ENCODE results near the gene NRXN3.

The NRXN3 gene

GRCh38 chr14:79528828-79529416, 1358.7 kb downstream of the NRXN3 start:
- Histone ChIP-seq H3K36me3 (ENCODE audit: low read depth) (no peaks in the 10 kb centered on the region), H3K27me3 (ENCODE audit: insufficient read depth, poor library complexity, severe bottlenecking) (no peaks in the 10 kb centered on the region), H3K9me3 (ENCODE audit: severe bottlenecking) (no peaks in the 10 kb centered on the region), H3K4me1 (ENCODE audit: insufficient read depth, poor library complexity, severe bottlenecking) (no peaks in the 10 kb centered on the region), H3K4me3 (ENCODE audit: severe bottlenecking) (no peak overlapping the region), H3K27ac (ENCODE audit: poor library complexity, severe bottlenecking) (no peak overlapping the region)
- ATAC-seq (ENCODE audit: low read depth) (no peak), DNase-seq (ENCODE audit: low spot score) (no peak)
- TF ChIP-seq CTCF (IDR thresholded peaks at IDR 0.05; ENCODE audit: poor library complexity, severe bottlenecking) = no peak

DNA sequence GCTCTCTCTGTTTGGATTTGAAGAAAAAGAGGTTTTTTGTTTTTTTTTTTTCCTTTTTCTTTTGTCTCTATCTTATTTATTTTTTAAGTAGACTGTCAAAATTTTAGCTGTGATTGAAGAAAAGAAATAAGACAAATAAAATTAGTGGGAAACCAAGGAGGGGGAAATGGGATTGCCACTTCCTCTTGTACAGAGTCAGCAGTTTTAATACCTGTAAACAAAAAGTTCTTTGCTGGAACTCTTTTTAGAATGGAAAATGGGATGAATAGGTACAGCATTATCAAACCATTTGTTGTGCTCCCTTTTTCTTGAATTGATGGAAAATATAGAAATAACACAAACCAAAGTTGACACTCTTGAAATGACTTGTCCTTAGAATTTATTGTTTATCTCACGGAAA, 1360.4 kb downstream of the NRXN3 start:
- Histone ChIP-seq H3K27ac (ENCODE audit: poor library complexity, severe bottlenecking) (no peak overlapping the region), H3K27me3 (ENCODE audit: insufficient read depth, poor library complexity, severe bottlenecking) (no peaks in the 10 kb centered on the region), H3K4me3 (ENCODE audit: severe bottlenecking) (no peak overlapping the region), H3K4me1 (ENCODE audit: insufficient read depth, poor library complexity, severe bottlenecking) (no peaks in the 10 kb centered on the region), H3K36me3 (ENCODE audit: low read depth) (no peaks in the 10 kb centered on the region), H3K9me3 (ENCODE audit: severe bottlenecking) (no peaks in the 10 kb centered on the region)
- DNase-seq (ENCODE audit: low spot score) (no peak), ATAC-seq (ENCODE audit: low read depth) (no peak)
- TF ChIP-seq CTCF (IDR thresholded peaks at IDR 0.05; ENCODE audit: poor library complexity, severe bottlenecking) = no peak

- H3K4me3 ChIP-seq (ENCODE audit: severe bottlenecking) = no peak overlapping the region
- no peak for TF ChIP-seq CTCF (IDR thresholded peaks at IDR 0.05; ENCODE audit: poor library complexity, severe bottlenecking)
Observed at GRCh38 chr14:79534703-79535353, 1364.7 kb downstream of the NRXN3 start.

GRCh38 chr14:79540394-79540793, 1370.2 kb downstream of the NRXN3 start:
- no peak overlapping the region for H3K4me3 ChIP-seq (ENCODE audit: severe bottlenecking)
- no peak for DNase-seq (ENCODE audit: low spot score)
- no peaks in the 10 kb centered on the region for H3K9me3 ChIP-seq (ENCODE audit: severe bottlenecking)
- H3K27me3 ChIP-seq (ENCODE audit: insufficient read depth, poor library complexity, severe bottlenecking) = no peaks in the 10 kb centered on the region
- H3K27ac ChIP-seq (ENCODE audit: poor library complexity, severe bottlenecking) = no peak overlapping the region
- no peak for ATAC-seq (ENCODE audit: low read depth)
- H3K4me1 ChIP-seq (ENCODE audit: insufficient read depth, poor library complexity, severe bottlenecking) = no peaks in the 10 kb centered on the region
- H3K36me3 ChIP-seq (ENCODE audit: low read depth) = no peaks in the 10 kb centered on the region
- TF ChIP-seq CTCF (IDR thresholded peaks at IDR 0.05; ENCODE audit: poor library complexity, severe bottlenecking) = no peak

More at GRCh38 chr14:79534703-79535353, 1364.7 kb downstream of the NRXN3 start:
- Histone ChIP-seq H3K27ac (ENCODE audit: poor library complexity, severe bottlenecking) (no peak overlapping the region), H3K4me1 (ENCODE audit: insufficient read depth, poor library complexity, severe bottlenecking) (no peaks in the 10 kb centered on the region), H3K27me3 (ENCODE audit: insufficient read depth, poor library complexity, severe bottlenecking) (no peaks in the 10 kb centered on the region), H3K9me3 (ENCODE audit: severe bottlenecking) (no peaks in the 10 kb centered on the region), H3K36me3 (ENCODE audit: low read depth) (no peaks in the 10 kb centered on the region)
- ATAC-seq (ENCODE audit: low read depth) = no peak
- no peak for DNase-seq (ENCODE audit: low spot score)

- ATAC-seq (ENCODE audit: low read depth) (no peak), DNase-seq (ENCODE audit: low spot score) (no peak)
- H3K9me3 ChIP-seq (ENCODE audit: severe bottlenecking) = no peaks in the 10 kb centered on the region
- H3K27me3 ChIP-seq (ENCODE audit: insufficient read depth, poor library complexity, severe bottlenecking) = no peaks in the 10 kb centered on the region
- H3K27ac ChIP-seq (ENCODE audit: poor library complexity, severe bottlenecking) = no peak overlapping the region
- H3K4me3 ChIP-seq (ENCODE audit: severe bottlenecking) = no peak overlapping the region
- no peaks in the 10 kb centered on the region for H3K36me3 ChIP-seq (ENCODE audit: low read depth)
- H3K4me1 ChIP-seq (ENCODE audit: insufficient read depth, poor library complexity, severe bottlenecking) = no peaks in the 10 kb centered on the region
- TF ChIP-seq CTCF (IDR thresholded peaks at IDR 0.05; ENCODE audit: poor library complexity, severe bottlenecking) = no peak
Observed at GRCh38 chr14:79542121-79542520, 1371.9 kb downstream of the NRXN3 start.

Data from RWPE2 (cell line).